ENCODE data around the gene CFAP58. TPM values are rescaled to one million over a fixed set of nuclear protein-coding genes. Genes with fewer than 3 reads are reported as not detected.

The CFAP58 gene
- total RNA-seq, 2 donors from 2014 or later: 1.3 to 2.2 TPM

- Mint-ChIP-seq H3K4me3 (peak overlapping the region; percentile 88), H3K27ac (peak overlapping the region; percentile 97), H3K9me3 (no peaks in the 10 kb centered on the region), H3K36me3 (ENCODE audit: low read depth) (peaks cover 33% of the 10 kb centered on the region), H3K27me3 (no peaks in the 10 kb centered on the region), H3K4me1 (peaks cover 69% of the 10 kb centered on the region)
- ATAC-seq (replicated peaks): peak; percentile 11
Measured at GRCh38 chr10:104327745-104328645, 25.6 kb upstream of the CFAP58 start.

GRCh38 chr10:104328646-104328895 is 25.1 kb upstream of the CFAP58 start:
- Mint-ChIP-seq H3K27ac (peak overlapping the region; percentile 97), H3K36me3 (ENCODE audit: low read depth) (peaks cover 38% of the 10 kb centered on the region), H3K4me1 (peaks cover 73% of the 10 kb centered on the region), H3K9me3 (no peaks in the 10 kb centered on the region), H3K27me3 (no peaks in the 10 kb centered on the region), H3K4me3 (peak overlapping the region; percentile 88)
- no peak for ATAC-seq (replicated peaks)

GRCh38 chr10:104328896-104329710 is 24.5 kb upstream of the CFAP58 start:
- Mint-ChIP-seq H3K4me1 (peaks cover 67% of the 10 kb centered on the region), H3K36me3 (ENCODE audit: low read depth) (peaks cover 38% of the 10 kb centered on the region)
- ATAC-seq (replicated peaks): peak; percentile 90

DNA sequence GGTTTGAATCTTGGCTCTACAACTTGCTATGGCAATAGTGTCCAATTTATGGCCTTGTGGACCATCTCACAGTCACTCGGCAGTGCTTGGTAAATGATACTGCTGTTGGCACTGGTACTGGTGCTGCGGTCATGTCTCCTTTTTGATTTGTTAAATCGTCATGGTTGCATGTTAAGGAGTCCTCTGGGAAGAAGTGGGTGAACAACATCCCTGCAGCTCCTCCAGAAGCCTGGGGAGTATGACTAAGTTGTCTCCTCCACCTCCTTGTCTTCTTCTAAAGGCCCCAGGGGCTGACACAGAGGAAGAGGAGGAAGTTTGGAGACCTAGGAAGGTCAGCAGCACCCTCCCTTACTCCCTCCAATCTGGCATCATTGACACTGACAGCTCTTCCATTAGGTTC is 23.9 kb upstream of the CFAP58 start:
- Mint-ChIP-seq H3K9me3 (no peaks in the 10 kb centered on the region), H3K36me3 (ENCODE audit: low read depth) (peaks cover 31% of the 10 kb centered on the region), H3K4me3 (peak overlapping the region; percentile 88), H3K27me3 (no peaks in the 10 kb centered on the region), H3K4me1 (peaks cover 63% of the 10 kb centered on the region), H3K27ac (peak overlapping the region; percentile 97)
- ATAC-seq (replicated peaks): peak; percentile 1

More at GRCh38 chr10:104328896-104329710, 24.5 kb upstream of the CFAP58 start:
- Mint-ChIP-seq H3K27ac (peak overlapping the region; percentile 97), H3K4me3 (peak overlapping the region; percentile 88), H3K9me3 (no peaks in the 10 kb centered on the region), H3K27me3 (no peaks in the 10 kb centered on the region)

DNA sequence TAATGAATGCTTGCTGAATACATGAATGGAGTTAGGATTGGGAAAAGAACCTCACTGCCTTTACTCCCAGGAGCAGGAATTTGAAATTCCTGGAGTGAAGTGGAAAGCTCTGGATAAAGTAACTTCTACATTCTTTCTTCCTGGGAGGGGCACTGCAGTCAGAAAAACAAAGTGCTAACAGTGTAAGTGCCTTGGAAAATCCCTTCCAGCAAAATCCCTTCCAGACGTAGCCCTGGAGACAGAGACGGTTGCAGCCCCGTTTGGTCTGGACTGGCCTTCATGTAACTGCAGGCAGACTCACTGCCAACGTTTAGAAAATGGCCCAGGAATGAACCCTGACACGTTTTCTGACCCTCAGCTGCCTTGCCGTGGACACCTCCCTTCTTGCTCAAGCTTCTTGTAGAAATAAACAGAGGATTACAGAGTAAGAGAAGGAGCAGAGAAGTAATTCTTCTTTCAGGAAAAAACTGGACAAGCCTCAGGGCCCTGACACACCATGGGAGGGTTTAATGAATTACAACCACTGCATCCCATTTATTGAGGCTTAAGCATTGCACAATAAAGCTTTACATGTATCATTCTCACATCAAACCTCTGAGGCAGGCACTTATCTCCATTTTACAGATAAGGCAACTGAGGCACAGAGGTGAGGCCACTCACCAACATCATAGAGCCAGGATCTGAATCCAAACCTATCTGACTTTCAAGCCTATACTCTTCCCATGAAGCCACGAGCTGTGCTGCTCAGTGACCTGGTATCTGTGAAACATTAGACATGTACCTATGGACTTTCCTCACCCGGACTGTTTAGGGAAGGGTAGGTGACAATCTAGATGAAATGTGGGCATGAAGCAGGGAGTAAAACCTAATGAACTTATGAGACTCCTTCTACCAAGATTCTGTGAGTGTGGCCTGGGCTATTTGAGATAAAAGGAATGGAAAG is 23.2 kb upstream of the CFAP58 start:
- Mint-ChIP-seq H3K36me3 (ENCODE audit: low read depth) (peaks cover 31% of the 10 kb centered on the region), H3K4me3 (peak overlapping the region; percentile 88), H3K27ac (peak overlapping the region; percentile 97), H3K9me3 (no peaks in the 10 kb centered on the region), H3K4me1 (peaks cover 64% of the 10 kb centered on the region), H3K27me3 (no peaks in the 10 kb centered on the region)
- ATAC-seq (replicated peaks): no peak

GRCh38 chr10:104331208-104331838 is 22.3 kb upstream of the CFAP58 start:
- Mint-ChIP-seq H3K27me3 (no peaks in the 10 kb centered on the region), H3K4me1 (peaks cover 60% of the 10 kb centered on the region), H3K27ac (peak overlapping the region; percentile 75), H3K36me3 (ENCODE audit: low read depth) (peaks cover 29% of the 10 kb centered on the region), H3K9me3 (no peaks in the 10 kb centered on the region), H3K4me3 (peak overlapping the region; percentile 88)
- no peak for ATAC-seq (replicated peaks)

DNA sequence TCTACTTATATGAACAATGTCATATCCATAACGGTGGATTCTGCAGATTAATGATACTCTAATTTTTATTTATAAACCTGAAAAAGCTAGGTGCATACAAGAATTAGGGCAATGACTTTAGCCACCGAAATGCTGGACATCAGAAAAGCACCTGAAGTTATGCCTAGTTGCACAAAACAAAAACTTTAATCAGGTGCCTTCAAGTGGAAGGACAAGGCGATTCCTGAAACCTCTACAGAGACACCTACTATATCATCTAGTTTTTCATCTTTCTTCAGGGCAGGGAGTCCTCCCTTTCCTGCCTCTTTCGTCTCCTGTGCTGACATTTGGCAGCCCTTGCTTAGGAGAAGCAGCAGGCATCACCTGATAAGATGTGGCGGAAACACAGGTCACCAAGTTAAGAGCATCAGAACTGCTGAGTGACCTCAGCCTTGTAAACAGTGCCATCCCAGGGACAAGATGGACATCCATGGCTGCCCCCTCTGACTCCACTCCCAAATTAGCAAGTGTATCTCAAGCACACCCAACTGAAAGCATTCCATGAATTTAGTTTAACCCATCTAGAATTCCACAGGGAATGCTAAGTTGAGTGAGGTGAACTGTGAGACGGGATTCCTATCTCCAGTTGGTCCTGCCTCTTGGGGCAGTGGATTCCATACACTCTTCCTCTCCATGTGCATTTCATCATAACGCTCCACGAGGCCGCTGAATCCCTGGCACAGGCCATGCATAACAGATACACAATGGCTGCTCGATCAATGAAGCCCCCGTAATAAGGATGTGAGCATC is 21.2 kb upstream of the CFAP58 start:
- no peaks in the 10 kb centered on the region for H3K9me3 Mint-ChIP-seq
- peak overlapping the region; percentile 59 for H3K4me3 Mint-ChIP-seq
- H3K27ac Mint-ChIP-seq: peak overlapping the region; percentile 88
- ATAC-seq (replicated peaks): no peak
- H3K36me3 Mint-ChIP-seq (ENCODE audit: low read depth): peaks cover 20% of the 10 kb centered on the region
- no peaks in the 10 kb centered on the region for H3K27me3 Mint-ChIP-seq
- H3K4me1 Mint-ChIP-seq: peaks cover 54% of the 10 kb centered on the region

DNA sequence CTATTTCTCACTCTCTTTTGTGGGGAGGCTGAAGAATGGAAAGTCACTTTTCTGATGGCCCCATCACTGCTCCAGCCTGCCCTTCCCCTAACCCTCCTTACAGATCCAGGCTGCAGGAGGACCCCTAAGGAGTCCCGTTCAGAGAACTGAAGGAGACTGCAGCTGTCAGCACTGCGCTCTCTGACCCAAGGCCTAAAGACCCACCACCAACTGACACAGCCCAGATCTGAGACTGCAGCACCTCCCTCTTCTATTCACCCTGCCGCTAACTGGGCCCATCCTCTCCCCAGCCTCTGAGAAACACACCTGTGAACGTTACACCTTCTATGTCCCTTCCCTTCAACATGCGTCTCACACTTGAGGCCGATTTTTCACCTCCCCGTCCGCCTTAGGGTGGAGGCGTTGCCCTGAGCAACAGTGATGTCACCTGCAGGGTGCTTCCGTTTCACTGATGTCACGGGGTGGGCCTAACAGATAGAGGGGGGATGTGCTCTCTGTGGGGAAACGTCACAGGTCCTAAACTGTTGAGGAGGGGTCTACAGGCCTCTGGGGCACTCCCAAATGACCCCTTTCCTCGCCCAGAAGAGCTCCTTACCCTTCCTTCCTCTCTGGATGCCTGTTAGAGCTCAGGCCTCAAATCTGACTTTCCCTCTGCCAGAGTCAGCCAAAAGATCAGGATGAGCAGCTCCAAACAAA is 20.5 kb upstream of the CFAP58 start:
- no peak for ATAC-seq (replicated peaks)
- H3K36me3 Mint-ChIP-seq (ENCODE audit: low read depth): peaks cover 21% of the 10 kb centered on the region
- no peaks in the 10 kb centered on the region for H3K27me3 Mint-ChIP-seq
- peak overlapping the region; percentile 59 for H3K4me3 Mint-ChIP-seq
- H3K27ac Mint-ChIP-seq: peak overlapping the region; percentile 88
- peaks cover 46% of the 10 kb centered on the region for H3K4me1 Mint-ChIP-seq
- H3K9me3 Mint-ChIP-seq: no peaks in the 10 kb centered on the region

DNA sequence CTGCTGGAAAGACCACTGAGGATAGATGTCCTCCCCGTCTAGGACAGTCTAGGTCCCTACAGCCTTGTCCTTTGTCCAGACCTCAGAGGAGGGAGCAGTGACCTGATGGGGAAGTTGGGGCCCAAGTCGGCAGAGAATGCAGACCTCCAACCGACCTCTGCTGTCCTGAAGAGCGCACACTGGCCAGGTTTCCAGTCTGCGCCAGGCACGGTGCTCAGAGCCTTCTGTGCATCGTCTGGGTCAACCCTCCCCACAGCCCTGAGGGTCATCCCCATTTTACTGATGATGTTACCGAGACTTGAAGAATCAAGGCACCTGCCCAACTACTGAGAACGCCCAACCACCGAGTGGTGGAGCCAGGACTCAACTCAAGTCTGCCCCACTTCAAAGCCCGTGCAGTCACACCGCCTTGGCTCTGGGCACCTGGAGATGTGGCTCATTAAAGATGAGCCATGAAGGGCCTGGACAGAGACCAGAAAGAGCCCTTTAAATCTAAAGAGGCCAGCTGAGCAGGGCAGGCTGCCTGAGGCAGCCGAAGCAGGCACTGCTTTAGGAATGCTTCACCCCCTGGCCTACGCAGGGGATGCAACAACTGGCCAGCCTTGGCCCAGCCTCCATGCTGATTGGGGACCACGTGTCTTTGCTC is 19.8 kb upstream of the CFAP58 start:
- Mint-ChIP-seq H3K4me3 (peak overlapping the region; percentile 59), H3K27ac (peak overlapping the region; percentile 88), H3K9me3 (no peaks in the 10 kb centered on the region), H3K27me3 (no peaks in the 10 kb centered on the region), H3K36me3 (ENCODE audit: low read depth) (peaks cover 25% of the 10 kb centered on the region), H3K4me1 (peaks cover 40% of the 10 kb centered on the region)
- no peak for ATAC-seq (replicated peaks)

- ATAC-seq (replicated peaks): no peak
- Mint-ChIP-seq H3K4me3 (peak overlapping the region; percentile 88), H3K27ac (no peak overlapping the region), H3K27me3 (no peaks in the 10 kb centered on the region), H3K9me3 (no peaks in the 10 kb centered on the region), H3K4me1 (peaks cover 33% of the 10 kb centered on the region), H3K36me3 (ENCODE audit: low read depth) (peaks cover 25% of the 10 kb centered on the region)
Measured at GRCh38 chr10:104334561-104334960, 19.1 kb upstream of the CFAP58 start.

DNA sequence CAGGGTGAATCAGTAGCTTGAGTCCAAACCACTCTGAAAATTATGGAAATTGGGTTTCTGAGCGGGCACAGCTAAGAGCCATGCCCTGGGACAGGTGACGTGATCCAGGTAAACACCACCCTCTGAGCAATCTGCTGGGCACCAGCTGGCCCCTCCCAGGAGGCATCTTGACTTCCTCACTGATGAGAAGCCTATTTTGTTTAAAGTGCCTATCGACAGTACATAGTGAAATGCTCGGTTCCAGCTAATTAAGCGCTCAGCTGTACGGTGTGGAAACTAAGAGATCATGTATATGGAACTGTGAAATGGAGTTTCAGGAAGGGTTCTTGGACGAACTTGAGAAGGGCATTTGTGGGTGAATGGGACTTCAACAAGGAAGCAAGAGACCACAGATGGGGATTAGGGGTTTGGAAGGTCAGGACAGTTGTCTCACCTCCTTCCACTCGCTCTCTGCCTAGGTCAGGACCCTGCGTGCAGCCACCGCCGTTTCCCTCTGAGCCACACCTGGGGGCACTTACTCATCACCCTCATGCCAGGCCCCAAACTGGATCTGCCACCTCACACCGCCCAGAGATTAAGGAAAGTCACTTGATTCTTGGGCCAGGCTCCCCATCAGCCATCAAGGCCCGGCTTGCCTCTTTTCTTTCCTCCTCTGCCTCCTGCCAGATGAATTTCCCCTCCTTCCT is 18.5 kb upstream of the CFAP58 start:
- Mint-ChIP-seq H3K27ac (peak overlapping the region; percentile 97), H3K27me3 (peaks cover under 1% of the 10 kb centered on the region), H3K36me3 (ENCODE audit: low read depth) (peaks cover 25% of the 10 kb centered on the region), H3K9me3 (no peaks in the 10 kb centered on the region), H3K4me3 (peak overlapping the region; percentile 88), H3K4me1 (peaks cover 31% of the 10 kb centered on the region)
- no peak for ATAC-seq (replicated peaks)
